Activated naive CD4-positive, alpha-beta T cell treated with anti-CD3 and anti-CD28 coated beads, Interleukin-2, amount 50 U/mL, for 72 hours (primary cell): ENCODE data around the gene RICTOR. TPM values are rescaled to one million over a fixed set of nuclear protein-coding genes. Genes with fewer than 3 reads are reported as not detected.
"Not testable (repeated sequence)": the region's sequence is repeated elsewhere in the genome, so short reads cannot be mapped to it uniquely, and the experiment has no call there.

Experiments
- ATAC-seq, 2 donors: fragments of 150-1000 bp; cut with Tn5 transposase; 2 replicates each; pipeline ENCODE4 v1.10.0; 2021; ENCODE audit warnings: mild to moderate bottlenecking in 2 of 2, moderate library complexity in 2 of 2
- DNase-seq, 2 donors: peaks; one replicate each; pipeline ENCODE4 v3.0.0; 2021 to 2022; ENCODE audit warnings: low spot score in 2 of 2
- H3K27ac Mint-ChIP-seq, 2 donors: one replicate each; pipeline ENCODE4 v1.8.0; 2022; ENCODE audit warnings: mild to moderate bottlenecking in 2 of 2, mixed read lengths in 2 of 2
- H3K36me3 Mint-ChIP-seq, 2 donors: one replicate each; pipeline ENCODE4 v1.8.0; 2022; ENCODE audit warnings: mixed read lengths in 2 of 2
- H3K9me3 Mint-ChIP-seq, 2 donors: one replicate each; pipeline ENCODE4 v1.8.0; 2022; ENCODE audit warnings: mixed read lengths in 2 of 2
- total RNA-seq, 2 donors: library from RNA; stranded (reverse); gene quantifications; one replicate each; pipeline ENCODE4 v1.2.3, GENCODE V29; 2022

Gene RICTOR
- total RNA-seq, 2 donors from 2014 or later = 32.8 to 50.2 TPM

- peak; percentile 40 to 76 for ATAC-seq
- no peaks in the 10 kb centered on the region for H3K9me3 Mint-ChIP-seq
- peak overlapping the region; percentile 92 to 95 for H3K27ac Mint-ChIP-seq
- H3K36me3 Mint-ChIP-seq = peaks cover 5 to 23% of the 10 kb centered on the region in 2 donors
- peak; percentile 41 to 86 for DNase-seq
These were observed 1.1 kb downstream of the RICTOR start for GRCh38 chr5:39072925-39073766.

GRCh38 chr5:39068099-39068498 lies 6.1 kb downstream of the RICTOR start:
- DNase-seq = no peak
- ATAC-seq = no peak
- Mint-ChIP-seq H3K36me3 (peaks cover 24 to 53% of the 10 kb centered on the region in 2 donors), H3K27ac (no peak overlapping the region), H3K9me3 (peaks cover 13 to 22% of the 10 kb centered on the region in 2 donors)

- Mint-ChIP-seq H3K36me3 (peaks cover 24 to 45% of the 10 kb centered on the region in 2 donors), H3K9me3 (peaks cover 13 to 22% of the 10 kb centered on the region in 2 donors), H3K27ac (no peak overlapping the region)
- DNase-seq (no peak), ATAC-seq (no peak)
These were observed 9.7 kb downstream of the RICTOR start for GRCh38 chr5:39064450-39064849.

GRCh38 chr5:39063037-39063436 lies 11.2 kb downstream of the RICTOR start:
- Mint-ChIP-seq H3K27ac (no peak overlapping the region), H3K9me3 (peaks cover 13 to 22% of the 10 kb centered on the region in 2 donors), H3K36me3 (peaks cover 18 to 32% of the 10 kb centered on the region in 2 donors)
- no peak for DNase-seq
- no peak for ATAC-seq

GRCh38 chr5:39062530-39062929 lies 11.7 kb downstream of the RICTOR start:
- ATAC-seq (peak in 1 of 2 donors; percentile 64), DNase-seq (no peak)
- Mint-ChIP-seq H3K9me3 (peaks cover 10 to 18% of the 10 kb centered on the region in 2 donors), H3K27ac (no peak overlapping the region), H3K36me3 (peaks cover 13 to 27% of the 10 kb centered on the region in 2 donors)

- no peak for DNase-seq
- Mint-ChIP-seq H3K9me3 (peaks cover 7 to 15% of the 10 kb centered on the region in 2 donors), H3K36me3 (peaks cover 9 to 23% of the 10 kb centered on the region in 2 donors), H3K27ac (no peak overlapping the region)
- peak in 1 of 2 donors; percentile 47 for ATAC-seq
These were observed 12.1 kb downstream of the RICTOR start for GRCh38 chr5:39062104-39062503.

- no peak overlapping the region for H3K27ac Mint-ChIP-seq
- DNase-seq (no peak), ATAC-seq (no peak)
- peaks cover 9 to 11% of the 10 kb centered on the region in 2 donors for H3K36me3 Mint-ChIP-seq
- H3K9me3 Mint-ChIP-seq = no peaks in the 10 kb centered on the region
These were observed 15.1 kb downstream of the RICTOR start for GRCh38 chr5:39059064-39059463.

GRCh38 chr5:39058178-39058921 lies 15.8 kb downstream of the RICTOR start:
- Mint-ChIP-seq H3K27ac (no peak overlapping the region), H3K9me3 (no peaks in the 10 kb centered on the region), H3K36me3 (peaks cover 9 to 11% of the 10 kb centered on the region in 2 donors)
- ATAC-seq (peak in 1 of 2 donors; percentile 47), DNase-seq (no peak)

GRCh38 chr5:39057734-39058133 lies 16.5 kb downstream of the RICTOR start:
- H3K27ac Mint-ChIP-seq = no peak overlapping the region
- peaks cover 9 to 11% of the 10 kb centered on the region in 2 donors for H3K36me3 Mint-ChIP-seq
- DNase-seq = no peak
- no peak for ATAC-seq
- no peaks in the 10 kb centered on the region for H3K9me3 Mint-ChIP-seq

GRCh38 chr5:39055768-39056398 lies 18.3 kb downstream of the RICTOR start:
- no peak overlapping the region for H3K27ac Mint-ChIP-seq
- ATAC-seq (no peak), DNase-seq (no peak)
- peaks cover 9 to 11% of the 10 kb centered on the region in 2 donors for H3K36me3 Mint-ChIP-seq
- no peaks in the 10 kb centered on the region for H3K9me3 Mint-ChIP-seq

- ATAC-seq = no peak
- no peak for DNase-seq
- no peaks in the 10 kb centered on the region for H3K9me3 Mint-ChIP-seq
- H3K27ac Mint-ChIP-seq = no peak overlapping the region
- peaks cover 9 to 11% of the 10 kb centered on the region in 2 donors for H3K36me3 Mint-ChIP-seq
These were observed 19.0 kb downstream of the RICTOR start for GRCh38 chr5:39055027-39055767.

- H3K27ac Mint-ChIP-seq = no peak overlapping the region
- ATAC-seq = no peak
- no peaks in the 10 kb centered on the region for H3K9me3 Mint-ChIP-seq
- peaks cover 11 to 16% of the 10 kb centered on the region in 2 donors for H3K36me3 Mint-ChIP-seq
- DNase-seq = no peak
These were observed 21.0 kb downstream of the RICTOR start for GRCh38 chr5:39053189-39053588.

- Mint-ChIP-seq H3K36me3 (peaks cover 11 to 17% of the 10 kb centered on the region in 2 donors), H3K9me3 (no peaks in the 10 kb centered on the region), H3K27ac (no peak overlapping the region)
- no peak for ATAC-seq
- no peak for DNase-seq
These were observed 22.1 kb downstream of the RICTOR start for GRCh38 chr5:39052141-39052540.

GRCh38 chr5:39049315-39049714 lies 24.9 kb downstream of the RICTOR start:
- Mint-ChIP-seq H3K36me3 (peaks cover 0 to 8% of the 10 kb centered on the region in 2 donors), H3K27ac (no peak overlapping the region), H3K9me3 (no peaks in the 10 kb centered on the region)
- no peak for ATAC-seq
- no peak for DNase-seq

GRCh38 chr5:39040875-39041274 lies 33.3 kb downstream of the RICTOR start:
- DNase-seq (no peak), ATAC-seq (no peak)
- H3K36me3 Mint-ChIP-seq = peaks cover 10 to 20% of the 10 kb centered on the region in 2 donors
- H3K27ac Mint-ChIP-seq = no peak overlapping the region
- peaks cover 0 to 2% of the 10 kb centered on the region in 2 donors for H3K9me3 Mint-ChIP-seq

GRCh38 chr5:39034493-39034892 lies 39.7 kb downstream of the RICTOR start:
- peaks cover 6 to 12% of the 10 kb centered on the region in 2 donors for H3K9me3 Mint-ChIP-seq
- DNase-seq, H3K27ac Mint-ChIP-seq, ATAC-seq: not testable (repeated sequence)
- peaks cover 13 to 18% of the 10 kb centered on the region in 2 donors for H3K36me3 Mint-ChIP-seq
